Measurements from ENCODE around the gene FBN2. TPM values are rescaled to one million over a fixed set of nuclear protein-coding genes. Genes with fewer than 3 reads are reported as not detected.
A peak's percentile ranks its signal among the peaks of the same experiment; 100 is the strongest.

The FBN2 gene
- total and polyA plus RNA-seq, 2 experiments from 2014 or later, result 15.2 to 63.2 TPM

- Histone ChIP-seq H3K9ac (no peak overlapping the region), H4K20me1 (ENCODE audit: insufficient read depth) (no peaks in the 10 kb centered on the region), H3K9me2 (ENCODE audit: insufficient read depth) (no peaks in the 10 kb centered on the region), H2AFZ (no peak overlapping the region), H3K27ac (no peak overlapping the region), H3K79me2 (ENCODE audit: insufficient read depth) (no peaks in the 10 kb centered on the region), H3K36me3 (ENCODE audit: low read depth) (no peaks in the 10 kb centered on the region), H3K27me3 (replicated peaks; ENCODE audit: insufficient read depth) (no peaks in the 10 kb centered on the region), H3K9me3 (ENCODE audit: low read depth) (no peaks in the 10 kb centered on the region), H3K4me2 (ENCODE audit: unreplicated experiment) (no peak overlapping the region), H3F3A (ENCODE audit: insufficient read depth) (peaks cover 5% of the 10 kb centered on the region), H3K4me3 (no peak overlapping the region), H3K4me1 (ENCODE audit: insufficient read depth) (peaks cover 14% of the 10 kb centered on the region; the same call in 1 of the 2 replicates)
- in situ Hi-C loops (cut with MboI), result no loop called here
- WGBS, 2 experiments (ENCODE audit: low coverage in 1 of 2, low lambda C conversion rate in 2 of 2, missing lambda C conversion rate in 2 of 2), result 82 to 85% methylated on average over 4 of the region's 4 CpGs
- no peak for DNase-seq
- no peak for TF ChIP-seq EZH2phosphoT487 (IDR thresholded peaks at IDR 0.05; ENCODE audit: insufficient read depth, low read depth)
- no peak for TF ChIP-seq EZH2 (IDR thresholded peaks at IDR 0.05; ENCODE audit: insufficient read depth, poor library complexity, severe bottlenecking)
Observed at GRCh38 chr5:128472919-128473318, 65.1 kb downstream of the FBN2 start.

- Histone ChIP-seq H3K27me3 (replicated peaks; ENCODE audit: insufficient read depth) (no peaks in the 10 kb centered on the region), H4K20me1 (ENCODE audit: insufficient read depth) (no peaks in the 10 kb centered on the region), H3K9ac (no peak overlapping the region), H3K79me2 (ENCODE audit: insufficient read depth) (no peaks in the 10 kb centered on the region), H3K4me2 (ENCODE audit: unreplicated experiment) (no peak overlapping the region), H3K4me3 (no peak overlapping the region), H3K4me1 (ENCODE audit: insufficient read depth) (peaks cover 14% of the 10 kb centered on the region; the same call in 1 of the 2 replicates), H2AFZ (no peak overlapping the region), H3K9me3 (ENCODE audit: low read depth) (no peaks in the 10 kb centered on the region), H3F3A (ENCODE audit: insufficient read depth) (peaks cover 5% of the 10 kb centered on the region), H3K27ac (no peak overlapping the region), H3K9me2 (ENCODE audit: insufficient read depth) (no peaks in the 10 kb centered on the region), H3K36me3 (ENCODE audit: low read depth) (no peaks in the 10 kb centered on the region)
- DNase-seq, result no peak
- in situ Hi-C loops (cut with MboI), result no loop called here
- TF ChIP-seq EZH2phosphoT487 (IDR thresholded peaks at IDR 0.05; ENCODE audit: insufficient read depth, low read depth), result no peak
- 63 to 73% methylated on average over 2 of the region's 2 CpGs for WGBS, 2 experiments (ENCODE audit: low coverage in 1 of 2, low lambda C conversion rate in 2 of 2, missing lambda C conversion rate in 2 of 2)
Observed at GRCh38 chr5:128472036-128472435, 66.0 kb downstream of the FBN2 start.

GRCh38 chr5:128470663-128471062 is 67.4 kb downstream of the FBN2 start:
- Histone ChIP-seq H3K4me3 (no peak overlapping the region), H3K9me2 (ENCODE audit: insufficient read depth) (no peaks in the 10 kb centered on the region), H2AFZ (no peak overlapping the region), H3K36me3 (ENCODE audit: low read depth) (no peaks in the 10 kb centered on the region), H4K20me1 (ENCODE audit: insufficient read depth) (no peaks in the 10 kb centered on the region), H3K9me3 (ENCODE audit: low read depth) (no peaks in the 10 kb centered on the region), H3K9ac (no peak overlapping the region), H3K4me2 (ENCODE audit: unreplicated experiment) (no peak overlapping the region), H3F3A (ENCODE audit: insufficient read depth) (peaks cover 5% of the 10 kb centered on the region), H3K79me2 (ENCODE audit: insufficient read depth) (no peaks in the 10 kb centered on the region), H3K4me1 (ENCODE audit: insufficient read depth) (peaks cover 14% of the 10 kb centered on the region; the same call in 1 of the 2 replicates), H3K27me3 (replicated peaks; ENCODE audit: insufficient read depth) (no peaks in the 10 kb centered on the region), H3K27ac (no peak overlapping the region)
- peak; percentile 31 for DNase-seq
- TF ChIP-seq EZH2phosphoT487 (IDR thresholded peaks at IDR 0.05; ENCODE audit: insufficient read depth, low read depth) (no peak), EZH2 (IDR thresholded peaks at IDR 0.05; ENCODE audit: insufficient read depth, poor library complexity, severe bottlenecking) (no peak)
- 41 to 48% methylated on average over 1 of the region's 1 CpG for WGBS, 2 experiments (ENCODE audit: low coverage in 1 of 2, low lambda C conversion rate in 2 of 2, missing lambda C conversion rate in 2 of 2)
- in situ Hi-C loops (cut with MboI), result no loop called here

- H4K20me1 ChIP-seq (ENCODE audit: insufficient read depth), result no peaks in the 10 kb centered on the region
- peaks cover 5% of the 10 kb centered on the region for H3F3A ChIP-seq (ENCODE audit: insufficient read depth)
- H3K4me3 ChIP-seq, result no peak overlapping the region
- no peak overlapping the region for H2AFZ ChIP-seq
- in situ Hi-C loops (cut with MboI), result no loop called here
- H3K9me2 ChIP-seq (ENCODE audit: insufficient read depth), result no peaks in the 10 kb centered on the region
- H3K27ac ChIP-seq, result peak overlapping the region; percentile 27
- peak; percentile 32 for DNase-seq
- no peaks in the 10 kb centered on the region for H3K27me3 ChIP-seq (replicated peaks; ENCODE audit: insufficient read depth)
- H3K4me1 ChIP-seq (ENCODE audit: insufficient read depth), result peaks cover 14% of the 10 kb centered on the region; the same call in 1 of the 2 replicates
- H3K9me3 ChIP-seq (ENCODE audit: low read depth), result no peaks in the 10 kb centered on the region
- no peak overlapping the region for H3K9ac ChIP-seq
- TF ChIP-seq EZH2phosphoT487 (IDR thresholded peaks at IDR 0.05; ENCODE audit: insufficient read depth, low read depth), result no peak
- TF ChIP-seq EZH2 (IDR thresholded peaks at IDR 0.05; ENCODE audit: insufficient read depth, poor library complexity, severe bottlenecking), result no peak
- H3K36me3 ChIP-seq (ENCODE audit: low read depth), result no peaks in the 10 kb centered on the region
- H3K79me2 ChIP-seq (ENCODE audit: insufficient read depth), result no peaks in the 10 kb centered on the region
- H3K4me2 ChIP-seq (ENCODE audit: unreplicated experiment), result no peak overlapping the region
- WGBS, 2 experiments (ENCODE audit: low coverage in 1 of 2, low lambda C conversion rate in 2 of 2, missing lambda C conversion rate in 2 of 2), result 9 to 11% methylated on average over 2 of the region's 2 CpGs
Observed at GRCh38 chr5:128469912-128470311, 68.1 kb downstream of the FBN2 start.

DNA sequence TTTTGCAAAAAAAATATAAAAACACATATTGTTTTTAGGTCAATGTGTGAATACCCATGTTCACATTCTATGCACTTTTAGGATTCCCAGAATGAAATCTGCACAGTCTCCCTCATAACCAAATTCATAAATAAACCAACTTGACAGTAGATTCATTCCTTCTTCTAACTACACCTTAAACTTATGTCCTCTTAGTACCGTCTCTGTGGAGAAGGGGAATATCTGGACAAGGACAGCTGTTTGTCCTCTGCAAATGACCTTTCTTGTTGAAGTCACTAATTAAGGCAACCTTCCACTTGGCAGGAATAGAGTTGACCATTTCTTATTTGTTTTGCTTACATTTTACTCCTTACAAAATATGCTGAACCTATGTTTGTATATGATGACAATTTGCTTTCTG is 71.1 kb downstream of the FBN2 start:
- H4K20me1 ChIP-seq (ENCODE audit: insufficient read depth), result no peaks in the 10 kb centered on the region
- H3K27me3 ChIP-seq (replicated peaks; ENCODE audit: insufficient read depth), result no peaks in the 10 kb centered on the region
- no peak overlapping the region for H3K4me3 ChIP-seq
- DNase-seq, result no peak
- no peak overlapping the region for H2AFZ ChIP-seq
- no peak overlapping the region for H3K9ac ChIP-seq
- TF ChIP-seq EZH2phosphoT487 (IDR thresholded peaks at IDR 0.05; ENCODE audit: insufficient read depth, low read depth) (no peak), EZH2 (IDR thresholded peaks at IDR 0.05; ENCODE audit: insufficient read depth, poor library complexity, severe bottlenecking) (no peak)
- no peaks in the 10 kb centered on the region for H3K79me2 ChIP-seq (ENCODE audit: insufficient read depth)
- no peak overlapping the region for H3K4me2 ChIP-seq (ENCODE audit: unreplicated experiment)
- H3K9me3 ChIP-seq (ENCODE audit: low read depth), result no peaks in the 10 kb centered on the region
- peaks cover 26% of the 10 kb centered on the region for H3K4me1 ChIP-seq (ENCODE audit: insufficient read depth)
- no peak overlapping the region for H3K27ac ChIP-seq
- H3K36me3 ChIP-seq (ENCODE audit: low read depth), result no peaks in the 10 kb centered on the region
- no peaks in the 10 kb centered on the region for H3K9me2 ChIP-seq (ENCODE audit: insufficient read depth)
- H3F3A ChIP-seq (ENCODE audit: insufficient read depth), result peaks cover 13% of the 10 kb centered on the region
- in situ Hi-C loops (cut with MboI), result no loop called here
- WGBS, 2 experiments (ENCODE audit: low coverage in 1 of 2, low lambda C conversion rate in 2 of 2, missing lambda C conversion rate in 2 of 2), result 40 to 50% methylated on average over 1 of the region's 1 CpG
